Measurements from ENCODE around the gene SLC52A1. TPM values are rescaled to one million over a fixed set of nuclear protein-coding genes. Genes with fewer than 3 reads are reported as not detected.
"Not testable (repeated sequence)": the region's sequence is repeated elsewhere in the genome, so short reads cannot be mapped to it uniquely, and the experiment has no call there.

SLC52A1 gene
- polyA plus RNA-seq, 3 donors, result not detected

DNA sequence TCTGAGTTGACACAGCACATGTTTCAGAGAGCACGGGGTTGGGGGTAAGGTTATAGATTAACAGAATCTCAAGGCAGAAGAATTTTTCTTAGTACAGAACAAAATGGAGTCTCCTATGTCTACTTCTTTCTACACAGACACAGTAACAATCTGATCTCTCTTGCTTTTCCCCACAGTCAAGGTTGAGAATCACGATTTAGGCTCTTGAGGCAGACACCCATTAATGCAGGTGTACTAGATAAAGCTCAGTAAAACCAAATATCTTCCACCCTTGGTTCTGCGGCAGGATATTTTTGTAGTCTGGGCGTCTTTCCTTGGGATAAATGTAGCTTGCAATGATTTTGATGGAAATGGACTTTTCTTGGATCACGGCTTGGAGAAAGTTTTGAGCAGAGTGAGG lies 40.2 kb upstream of the SLC52A1 start:
- H3K27ac ChIP-seq (ENCODE audit: low read depth in 1 of 2, low read length in 2 of 2); H3K4me3 ChIP-seq (replicated peaks in 1 of 3; ENCODE audit: low read depth in 2 of 3, low read length in 3 of 3); H3K36me3 Mint-ChIP-seq; H3K4me3 Mint-ChIP-seq; H3K27me3 ChIP-seq (ENCODE audit: control insufficient read depth in 2 of 2, insufficient read depth in 2 of 2, low read length in 2 of 2); H4K20me1 ChIP-seq (ENCODE audit: insufficient read depth, low read length); H3K9me3 ChIP-seq (replicated peaks in 1 of 2; ENCODE audit: control insufficient read depth in 1 of 2, insufficient read depth in 1 of 2, low read length in 2 of 2); H3K36me3 ChIP-seq (replicated peaks in 1 of 2; ENCODE audit: control insufficient read depth in 1 of 2, insufficient read depth in 2 of 2, low read length in 2 of 2); H3K79me2 ChIP-seq (ENCODE audit: insufficient read depth, low read length); intact Hi-C loops (cut with micrococcal nuclease); H2AFZ ChIP-seq (ENCODE audit: insufficient read depth, low read depth, low read length, poor library complexity, severe bottlenecking); H3K27ac Mint-ChIP-seq; DNase-seq; H3K9ac ChIP-seq (ENCODE audit: insufficient read depth, low read length, poor library complexity, severe bottlenecking); H3K4me2 ChIP-seq (replicated peaks; ENCODE audit: extremely low read depth, low read length, poor library complexity, severe bottlenecking): not testable (repeated sequence)
- Mint-ChIP-seq H3K9me3 (peaks cover 4 to 24% (median 18%) of the 10 kb centered on the region in 7 donors), H3K4me1 (peaks cover 14% of the 10 kb centered on the region), H3K27me3 (ENCODE audit: low read depth in 3 of 3) (peaks cover 8 to 18% (median 15%) of the 10 kb centered on the region in 3 donors)
- H3K4me1 ChIP-seq (ENCODE audit: control insufficient read depth in 1 of 2, insufficient read depth in 2 of 2, low read length in 2 of 2), result peaks cover 16 to 20% of the 10 kb centered on the region in 2 donors
- 100% methylated on average over 2 of the region's 5 CpGs for WGBS (ENCODE audit: insufficient coverage)

DNA sequence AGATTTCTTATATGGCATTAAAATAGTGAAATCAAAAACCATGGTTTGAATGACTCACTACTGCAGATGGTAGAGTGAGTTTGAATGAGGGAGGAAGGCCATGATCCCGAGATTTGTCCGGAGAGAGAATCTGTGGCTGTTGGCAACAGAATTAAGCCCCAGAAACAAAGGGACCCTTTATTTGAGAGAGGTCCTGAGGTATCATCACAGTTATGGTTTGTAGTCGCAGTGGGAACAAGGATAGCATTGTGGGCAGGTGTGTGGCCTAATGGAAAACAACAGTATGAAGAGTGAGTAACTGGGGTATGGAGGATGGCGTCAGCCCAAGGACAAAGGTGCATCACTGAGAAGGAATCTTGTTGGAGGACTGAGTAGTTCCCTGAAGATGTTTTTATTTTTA lies 34.5 kb upstream of the SLC52A1 start:
- Histone ChIP-seq H2AFZ (ENCODE audit: insufficient read depth, low read depth, low read length, poor library complexity, severe bottlenecking) (no peak overlapping the region), H4K20me1 (ENCODE audit: insufficient read depth, low read length) (no peaks in the 10 kb centered on the region), H3K27ac (ENCODE audit: low read depth in 1 of 2, low read length in 2 of 2) (no peak overlapping the region), H3K4me3 (replicated peaks in 1 of 3; ENCODE audit: low read depth in 2 of 3, low read length in 3 of 3) (no peak overlapping the region), H3K79me2 (ENCODE audit: insufficient read depth, low read length) (no peaks in the 10 kb centered on the region), H3K9me3 (replicated peaks in 1 of 2; ENCODE audit: control insufficient read depth in 1 of 2, insufficient read depth in 1 of 2, low read length in 2 of 2) (no peaks in the 10 kb centered on the region), H3K4me1 (ENCODE audit: control insufficient read depth in 1 of 2, insufficient read depth in 2 of 2, low read length in 2 of 2) (no peaks in the 10 kb centered on the region), H3K27me3 (ENCODE audit: control insufficient read depth in 2 of 2, insufficient read depth in 2 of 2, low read length in 2 of 2) (no peaks in the 10 kb centered on the region), H3K9ac (ENCODE audit: insufficient read depth, low read length, poor library complexity, severe bottlenecking) (no peak overlapping the region), H3K36me3 (replicated peaks in 1 of 2; ENCODE audit: control insufficient read depth in 1 of 2, insufficient read depth in 2 of 2, low read length in 2 of 2) (no peaks in the 10 kb centered on the region), H3K4me2 (replicated peaks; ENCODE audit: extremely low read depth, low read length, poor library complexity, severe bottlenecking) (no peak overlapping the region)
- Mint-ChIP-seq H3K9me3 (peaks cover 0 to 2% (median 0%) of the 10 kb centered on the region in 7 donors), H3K27me3 (ENCODE audit: low read depth in 3 of 3) (peaks cover 8 to 19% (median 13%) of the 10 kb centered on the region in 3 donors), H3K36me3 (no peaks in the 10 kb centered on the region), H3K27ac (no peak overlapping the region), H3K4me3 (no peak overlapping the region), H3K4me1 (peaks cover 3% of the 10 kb centered on the region)
- 94% methylated on average over 4 of the region's 4 CpGs for WGBS (ENCODE audit: insufficient coverage)
- TF ChIP-seq, protein P1, sequence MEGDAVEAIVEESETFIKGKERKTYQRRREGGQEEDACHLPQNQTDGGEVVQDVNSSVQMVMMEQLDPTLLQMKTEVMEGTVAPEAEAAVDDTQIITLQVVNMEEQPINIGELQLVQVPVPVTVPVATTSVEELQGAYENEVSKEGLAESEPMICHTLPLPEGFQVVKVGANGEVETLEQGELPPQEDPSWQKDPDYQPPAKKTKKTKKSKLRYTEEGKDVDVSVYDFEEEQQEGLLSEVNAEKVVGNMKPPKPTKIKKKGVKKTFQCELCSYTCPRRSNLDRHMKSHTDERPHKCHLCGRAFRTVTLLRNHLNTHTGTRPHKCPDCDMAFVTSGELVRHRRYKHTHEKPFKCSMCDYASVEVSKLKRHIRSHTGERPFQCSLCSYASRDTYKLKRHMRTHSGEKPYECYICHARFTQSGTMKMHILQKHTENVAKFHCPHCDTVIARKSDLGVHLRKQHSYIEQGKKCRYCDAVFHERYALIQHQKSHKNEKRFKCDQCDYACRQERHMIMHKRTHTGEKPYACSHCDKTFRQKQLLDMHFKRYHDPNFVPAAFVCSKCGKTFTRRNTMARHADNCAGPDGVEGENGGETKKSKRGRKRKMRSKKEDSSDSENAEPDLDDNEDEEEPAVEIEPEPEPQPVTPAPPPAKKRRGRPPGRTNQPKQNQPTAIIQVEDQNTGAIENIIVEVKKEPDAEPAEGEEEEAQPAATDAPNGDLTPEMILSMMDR (IDR thresholded peaks at IDR 0.05), result no peak
- no peak for DNase-seq
- intact Hi-C loops (cut with micrococcal nuclease), result loop anchor here in 1 of 2 donors (10.0 kb wide), 1 partner anchor 165 kb away; the partner anchor contains the start of gene CHRNE
